ENCODE results near the gene PPP6R2. TPM values are rescaled to one million over a fixed set of nuclear protein-coding genes. Genes with fewer than 3 reads are reported as not detected.
A peak's percentile ranks its signal among the peaks of the same experiment; 100 is the strongest.

The PPP6R2 gene
- total and polyA plus RNA-seq, 2 donors (not counting 3 experiments of a cell fraction or from before 2014, with no cell fraction given), result 38.6 to 54.6 TPM

- Histone ChIP-seq H3K9me1 (replicated peaks; ENCODE audit: control insufficient read depth, extremely low read depth, insufficient read depth, low read length) (no peaks in the 10 kb centered on the region), H3K4me3 (replicated peaks in 1 of 3; ENCODE audit: insufficient read depth in 1 of 3, low read depth in 1 of 3, low read length in 3 of 3) (no peak overlapping the region), H3K9ac (replicated peaks; ENCODE audit: extremely low read depth, insufficient read depth, low read length) (no peak overlapping the region), H3K36me3 (ENCODE audit: control insufficient read depth in 2 of 2, extremely low read depth in 1 of 2, insufficient read depth in 2 of 2, low read length in 2 of 2) (peaks cover 0 to 46% of the 10 kb centered on the region in 2 experiments), H4K20me1 (replicated peaks; ENCODE audit: control insufficient read depth, extremely low read depth, insufficient read depth, low read length) (no peaks in the 10 kb centered on the region), H3K4me1 (ENCODE audit: control insufficient read depth, extremely low read depth, insufficient read depth, low read length) (peaks cover 6% of the 10 kb centered on the region), H2AFZ (ENCODE audit: low read depth, low read length) (no peak overlapping the region), H3K9me3 (replicated peaks; ENCODE audit: control insufficient read depth, insufficient read depth, low read length) (no peaks in the 10 kb centered on the region), H3K27ac (ENCODE audit: insufficient read depth, low read depth, low read length) (no peak overlapping the region), H3K27me3 (ENCODE audit: control insufficient read depth in 2 of 2, insufficient read depth in 2 of 2, low read length in 2 of 2) (no peaks in the 10 kb centered on the region), H3K79me2 (ENCODE audit: control insufficient read depth, insufficient read depth, low read length) (no peaks in the 10 kb centered on the region), H3K4me2 (ENCODE audit: insufficient read depth, low read length) (no peak overlapping the region)
- no peak for FAIRE-seq
- intact Hi-C loops (cut with micrococcal nuclease) (no loop called here), dilution Hi-C loops (cut with MboI; ENCODE audit: extremely low pct_ligation_motif_present, low sequenced_read_pairs) (no loop called here)
- no peak for DNase-seq (ENCODE audit: low read depth, low spot score)
- ChIA-PET CTCF (no interaction called here), POLR2A (no interaction called here)
- no TSS peak for BruUV-seq (replicated peaks)
- peak; percentile 3 for TF ChIP-seq MAX (IDR thresholded peaks at IDR 0.05; ENCODE audit: insufficient read depth, insufficient read length)
- no peak for TF ChIP-seq POLR2A (IDR thresholded peaks at IDR 0.05; ENCODE audit: low read depth, low read length)
- TF ChIP-seq JUN (IDR thresholded peaks at IDR 0.05; ENCODE audit: borderline replicate concordance, insufficient read depth, insufficient read length, low read depth), result no peak
- TF ChIP-seq EZH2 (IDR thresholded peaks at IDR 0.05; ENCODE audit: borderline replicate concordance, low read depth, low read length, severe bottlenecking), result no peak
These were observed 97.6 kb downstream of the PPP6R2 start for GRCh38 chr22:50440544-50441249.

GRCh38 chr22:50441428-50441993 is 98.4 kb downstream of the PPP6R2 start:
- no peak for TF ChIP-seq JUN (IDR thresholded peaks at IDR 0.05; ENCODE audit: borderline replicate concordance, insufficient read depth, insufficient read length, low read depth)
- no peak for TF ChIP-seq POLR2A (IDR thresholded peaks at IDR 0.05; ENCODE audit: low read depth, low read length)
- TF ChIP-seq MYC (IDR thresholded peaks at IDR 0.05; ENCODE audit: low read depth, low read length), result no peak
- no peak for TF ChIP-seq GATA2 (IDR thresholded peaks at IDR 0.05; ENCODE audit: insufficient read depth, insufficient read length, low read depth, low read length)
- TF ChIP-seq MAX (IDR thresholded peaks at IDR 0.05; ENCODE audit: insufficient read depth, insufficient read length), result no peak
- TF ChIP-seq EZH2 (IDR thresholded peaks at IDR 0.05; ENCODE audit: borderline replicate concordance, low read depth, low read length, severe bottlenecking), result no peak
- no peak for TF ChIP-seq CTCF (IDR thresholded peaks at IDR 0.05; ENCODE audit: extremely low read depth in 1 of 2, insufficient read depth in 1 of 2, low read depth in 1 of 2, low read length in 2 of 2)
- no peak for TF ChIP-seq FOS (IDR thresholded peaks at IDR 0.05; ENCODE audit: borderline replicate concordance, insufficient read depth, low read length)
- no peak for TF ChIP-seq POLR2AphosphoS5 (IDR thresholded peaks at IDR 0.05; ENCODE audit: insufficient read depth, low read depth, low read length)
- dilution Hi-C loops (cut with MboI; ENCODE audit: extremely low pct_ligation_motif_present, low sequenced_read_pairs), result no loop called here
- intact Hi-C loops (cut with micrococcal nuclease), result no loop called here
- Histone ChIP-seq H3K4me2 (ENCODE audit: insufficient read depth, low read length) (no peak overlapping the region), H3K4me3 (replicated peaks in 1 of 3; ENCODE audit: insufficient read depth in 1 of 3, low read depth in 1 of 3, low read length in 3 of 3) (no peak overlapping the region), H3K79me2 (ENCODE audit: control insufficient read depth, insufficient read depth, low read length) (no peaks in the 10 kb centered on the region), H3K9me1 (replicated peaks; ENCODE audit: control insufficient read depth, extremely low read depth, insufficient read depth, low read length) (no peaks in the 10 kb centered on the region), H3K27ac (ENCODE audit: insufficient read depth, low read depth, low read length) (no peak overlapping the region), H3K9ac (replicated peaks; ENCODE audit: extremely low read depth, insufficient read depth, low read length) (no peak overlapping the region), H2AFZ (ENCODE audit: low read depth, low read length) (no peak overlapping the region), H4K20me1 (replicated peaks; ENCODE audit: control insufficient read depth, extremely low read depth, insufficient read depth, low read length) (no peaks in the 10 kb centered on the region), H3K4me1 (ENCODE audit: control insufficient read depth, extremely low read depth, insufficient read depth, low read length) (peaks cover 6% of the 10 kb centered on the region), H3K36me3 (ENCODE audit: control insufficient read depth in 2 of 2, extremely low read depth in 1 of 2, insufficient read depth in 2 of 2, low read length in 2 of 2) (peaks cover 0 to 47% of the 10 kb centered on the region in 2 experiments), H3K27me3 (ENCODE audit: control insufficient read depth in 2 of 2, insufficient read depth in 2 of 2, low read length in 2 of 2) (no peaks in the 10 kb centered on the region), H3K9me3 (replicated peaks; ENCODE audit: control insufficient read depth, insufficient read depth, low read length) (no peaks in the 10 kb centered on the region)
- CTCF ChIA-PET, result interaction anchor here (0.9 kb wide), 1 partner anchor 16 kb away, joined by 3 read pairs; no protein-coding TSS in a partner anchor
- FAIRE-seq (no peak), DNase-seq (ENCODE audit: low read depth, low spot score) (no peak)
- POLR2A ChIA-PET, result no interaction called here
- BruUV-seq (replicated peaks), result no TSS peak
